HL-60 (cell line): ENCODE measurements around the gene BBIP1.
"Not testable (repeated sequence)": the region's sequence is repeated elsewhere in the genome, so short reads cannot be mapped to it uniquely, and the experiment has no call there.

Experiments
- DNase-seq, 2 experiments: peaks; one replicate each; pipeline ENCODE4 v3.0.0-alpha.2; 2010 to 2020; ENCODE audit warnings: low read depth in 1 of 2, low spot score in 1 of 2
- H3K27ac ChIP-seq: fragments of 250-450 bp; sonication (Bioruptor Pico); replicated peaks from 2 replicates; pipeline ENCODE4 v1.5.1; 2020; ENCODE audit warnings: mild to moderate bottlenecking, moderate library complexity
- H3K27me3 ChIP-seq: fragments of 250-450 bp; sonication (Bioruptor Pico); 2 replicates; pipeline ENCODE4 v1.5.1; 2021; ENCODE audit warnings: mild to moderate bottlenecking, moderate library complexity; ENCODE audit not compliant: insufficient read depth, poor library complexity, severe bottlenecking
- H3K4me3 ChIP-seq: replicated peaks from 2 replicates; pipeline ENCODE4 v1.5.1; 2011; ENCODE audit warnings: mild to moderate bottlenecking, control low read depth, low read length; ENCODE audit not compliant: insufficient read depth
- GABPA ChIP-seq: IDR thresholded peaks from 2 replicates; pipeline ENCODE4 v1.6.1; 2012; ENCODE audit warnings: low read depth
- POLR2AphosphoS5 ChIP-seq: IDR thresholded peaks from 2 replicates; pipeline ENCODE4 v1.6.1; 2012; ENCODE audit warnings: low read depth
- REST ChIP-seq: IDR thresholded peaks from 2 replicates; pipeline ENCODE4 v1.6.1; 2012; ENCODE audit warnings: low read depth; ENCODE audit not compliant: insufficient replicate concordance
- SPI1 ChIP-seq: IDR thresholded peaks from 2 replicates; pipeline ENCODE4 v1.6.1; 2012; ENCODE audit warnings: low read depth, mild to moderate bottlenecking, borderline replicate concordance
- TF ChIP-seq, protein P1 (sequence below): IDR thresholded peaks from one replicate; pipeline ENCODE4 v1.5.1; 2011; ENCODE audit warnings: low read length, control low read depth, inconsistent platforms; ENCODE audit not compliant: insufficient read depth

BBIP1 gene

DNA sequence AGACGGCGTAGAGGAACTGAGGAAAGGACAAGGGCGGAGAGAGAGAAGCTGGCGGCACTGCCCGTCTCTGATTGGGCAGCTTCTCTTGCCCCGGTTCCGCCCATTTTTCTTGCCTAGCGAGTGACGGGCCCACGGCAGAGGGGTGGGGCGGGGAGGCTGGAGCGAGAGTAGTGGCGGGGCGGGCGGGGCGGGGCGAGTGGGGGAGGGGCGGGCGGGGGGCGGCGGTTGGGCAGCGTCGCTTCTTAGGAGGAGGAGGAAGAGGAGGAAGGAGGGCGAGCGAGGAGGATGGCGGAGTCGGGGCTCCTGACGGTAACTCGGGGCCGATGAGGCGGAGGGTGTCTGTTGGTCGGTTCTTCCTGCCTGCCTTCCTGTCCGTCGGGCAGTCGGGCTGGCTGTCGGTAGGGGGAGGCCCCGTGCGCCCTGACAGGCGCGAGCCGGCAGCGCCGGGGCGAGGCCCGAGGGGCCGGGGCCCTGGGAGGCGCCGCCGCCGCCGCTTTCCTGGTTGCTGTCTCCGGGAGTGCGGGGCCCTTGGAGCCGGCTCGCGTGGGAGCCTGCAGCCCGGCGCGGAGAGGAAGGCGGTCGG lies 460 bp upstream of the BBIP1 start, which contains the start of gene SHOC2:
Gene SHOC2, plus strand, starts transcription at position 256 of the 583 bp plus-strand sequence. CDS start 44,755 bp downstream, outside the sequence.
- peak within 1 kb of the TSS; percentile 99 for H3K27ac ChIP-seq
- H3K27me3 ChIP-seq: no peaks in the 10 kb centered on the region
- H3K4me3 ChIP-seq: peak within 1 kb of the TSS; percentile 79
- TF ChIP-seq POLR2AphosphoS5 (peak; percentile 36; the same call in 1 of the 2 replicates), REST (no peak), SPI1 (no peak), GABPA (no peak)
- TF ChIP-seq, protein P1, sequence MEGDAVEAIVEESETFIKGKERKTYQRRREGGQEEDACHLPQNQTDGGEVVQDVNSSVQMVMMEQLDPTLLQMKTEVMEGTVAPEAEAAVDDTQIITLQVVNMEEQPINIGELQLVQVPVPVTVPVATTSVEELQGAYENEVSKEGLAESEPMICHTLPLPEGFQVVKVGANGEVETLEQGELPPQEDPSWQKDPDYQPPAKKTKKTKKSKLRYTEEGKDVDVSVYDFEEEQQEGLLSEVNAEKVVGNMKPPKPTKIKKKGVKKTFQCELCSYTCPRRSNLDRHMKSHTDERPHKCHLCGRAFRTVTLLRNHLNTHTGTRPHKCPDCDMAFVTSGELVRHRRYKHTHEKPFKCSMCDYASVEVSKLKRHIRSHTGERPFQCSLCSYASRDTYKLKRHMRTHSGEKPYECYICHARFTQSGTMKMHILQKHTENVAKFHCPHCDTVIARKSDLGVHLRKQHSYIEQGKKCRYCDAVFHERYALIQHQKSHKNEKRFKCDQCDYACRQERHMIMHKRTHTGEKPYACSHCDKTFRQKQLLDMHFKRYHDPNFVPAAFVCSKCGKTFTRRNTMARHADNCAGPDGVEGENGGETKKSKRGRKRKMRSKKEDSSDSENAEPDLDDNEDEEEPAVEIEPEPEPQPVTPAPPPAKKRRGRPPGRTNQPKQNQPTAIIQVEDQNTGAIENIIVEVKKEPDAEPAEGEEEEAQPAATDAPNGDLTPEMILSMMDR: no peak
- DNase-seq: no peak

- Histone ChIP-seq H3K4me3 (peak overlapping the region; percentile 79), H3K27me3 (no peaks in the 10 kb centered on the region), H3K27ac (peak overlapping the region; percentile 99)
- TF ChIP-seq GABPA (no peak), POLR2AphosphoS5 (no peak), REST (no peak), SPI1 (no peak)
- TF ChIP-seq, protein P1: no peak
- DNase-seq: peak; percentile 83 to 96
These were observed 724 bp downstream of the BBIP1 start for GRCh38 chr10:110918269-110918642.

DNA sequence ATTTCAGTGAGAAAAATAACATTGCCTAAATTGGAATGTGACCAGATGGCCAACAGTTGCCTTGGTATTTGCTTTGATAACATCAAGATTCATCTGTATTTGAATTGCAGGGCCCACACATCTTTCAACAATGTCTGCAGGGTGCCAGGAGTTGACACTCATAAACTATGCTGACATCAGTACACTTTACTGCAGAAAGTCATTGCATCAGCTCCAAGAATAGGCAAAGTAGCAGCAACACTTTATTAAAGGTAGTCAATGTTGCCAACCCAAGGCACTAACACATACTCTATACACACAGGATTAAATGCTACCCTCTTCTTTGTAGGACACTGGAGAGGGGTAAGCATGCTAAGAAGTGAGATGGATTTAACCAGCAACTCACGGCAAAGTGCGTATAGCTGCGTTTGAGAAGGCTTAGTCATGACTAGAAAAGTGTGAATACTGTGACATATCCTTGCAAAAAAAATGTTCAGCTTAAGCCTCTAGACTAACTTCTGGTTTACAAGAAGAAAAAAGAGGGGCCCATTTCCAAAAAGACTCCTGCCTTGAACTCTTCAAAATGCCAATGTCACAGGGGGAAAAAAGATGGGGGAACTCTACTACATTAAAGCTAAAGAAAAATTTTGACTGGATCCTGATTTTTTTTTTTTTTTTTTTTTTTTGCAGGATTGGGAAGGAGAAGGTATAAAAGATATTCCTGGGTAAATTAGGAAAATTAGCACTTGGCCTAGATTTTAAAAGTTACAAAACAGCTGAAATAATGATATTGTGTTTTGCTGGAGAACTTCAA lies 2.2 kb downstream of the BBIP1 start:
- no peak overlapping the region for H3K27ac ChIP-seq
- no peak overlapping the region for H3K4me3 ChIP-seq
- TF ChIP-seq POLR2AphosphoS5: no peak
- TF ChIP-seq, protein P1: no peak
- no peak for TF ChIP-seq SPI1
- TF ChIP-seq GABPA: no peak
- TF ChIP-seq REST: no peak

GRCh38 chr10:110915600-110915999 lies 3.4 kb downstream of the BBIP1 start:
- H3K27me3 ChIP-seq, DNase-seq, H3K4me3 ChIP-seq, H3K27ac ChIP-seq: not testable (repeated sequence)

More for the DNA sequence above, 2.2 kb downstream of the BBIP1 start:
- H3K27me3 ChIP-seq: no peaks in the 10 kb centered on the region
- no peak for DNase-seq
